ENCODE data around the gene VAC14. TPM values are rescaled to one million over a fixed set of nuclear protein-coding genes. Genes with fewer than 3 reads are reported as not detected.

VAC14 gene
- polyA plus RNA-seq, 1 experiment, result 50.7 TPM

- no peak for TF ChIP-seq CTCF (IDR thresholded peaks at IDR 0.05; ENCODE audit: insufficient read depth, low read depth, low read length)
- POLR2A ChIA-PET, result no interaction called here
Measured at GRCh38 chr16:70778901-70779309, 22.1 kb downstream of the VAC14 start.

GRCh38 chr16:70777973-70778406, 23.0 kb downstream of the VAC14 start:
- H3K4me3 ChIP-seq (ENCODE audit: low read depth, low read length), result no peak overlapping the region
- no peak for DNase-seq (ENCODE audit: low read depth)
- POLR2A ChIA-PET, result no interaction called here
- CTCF ChIA-PET, result interaction anchor here (0.7 to 1.7 kb wide), 7 partner anchors 22 to 124 kb away, joined by 3 to 7 read pairs (median 3); no protein-coding TSS in a partner anchor
- peaks cover 17% of the 10 kb centered on the region for H3K36me3 ChIP-seq (ENCODE audit: control insufficient read depth, insufficient read depth, low read length)
- H3K27me3 ChIP-seq (ENCODE audit: control insufficient read depth, insufficient read depth, low read length), result no peaks in the 10 kb centered on the region
- no peak for TF ChIP-seq CTCF (IDR thresholded peaks at IDR 0.05; ENCODE audit: insufficient read depth, low read depth, low read length)

More at GRCh38 chr16:70778901-70779309, 22.1 kb downstream of the VAC14 start:
- CTCF ChIA-PET, result interaction anchor here (1.0 to 2.0 kb wide), 4 partner anchors 8 to 98 kb away, joined by 5 to 8 read pairs (median 6); no protein-coding TSS in a partner anchor
- no peak overlapping the region for H3K4me3 ChIP-seq (ENCODE audit: low read depth, low read length)
- no peaks in the 10 kb centered on the region for H3K27me3 ChIP-seq (ENCODE audit: control insufficient read depth, insufficient read depth, low read length)
- DNase-seq (ENCODE audit: low read depth), result peak; percentile 67
- H3K36me3 ChIP-seq (ENCODE audit: control insufficient read depth, insufficient read depth, low read length), result peaks cover 23% of the 10 kb centered on the region

- Histone ChIP-seq H3K4me3 (ENCODE audit: low read depth, low read length) (no peak overlapping the region), H3K27me3 (ENCODE audit: control insufficient read depth, insufficient read depth, low read length) (no peaks in the 10 kb centered on the region), H3K36me3 (ENCODE audit: control insufficient read depth, insufficient read depth, low read length) (peaks cover 13% of the 10 kb centered on the region)
- no peak for DNase-seq (ENCODE audit: low read depth)
- TF ChIP-seq CTCF (IDR thresholded peaks at IDR 0.05; ENCODE audit: insufficient read depth, low read depth, low read length), result no peak
- ChIA-PET POLR2A (no interaction called here), CTCF (interaction anchor here (0.7 to 1.1 kb wide), 6 partner anchors 23 to 123 kb away, joined by 3 to 4 read pairs (median 3); no protein-coding TSS in a partner anchor)
Measured at GRCh38 chr16:70777496-70777895, 23.5 kb downstream of the VAC14 start.

GRCh38 chr16:70775399-70775798, 25.6 kb downstream of the VAC14 start:
- POLR2A ChIA-PET, result no interaction called here
- CTCF ChIA-PET, result interaction anchor here (1.0 to 1.4 kb wide), 3 partner anchors 37 to 121 kb away, joined by 3 to 6 read pairs (median 4); no protein-coding TSS in a partner anchor

GRCh38 chr16:70774261-70774660, 26.7 kb downstream of the VAC14 start:
- H3K4me3 ChIP-seq (ENCODE audit: low read depth, low read length), result no peak overlapping the region
- POLR2A ChIA-PET, result no interaction called here
- no peak for TF ChIP-seq CTCF (IDR thresholded peaks at IDR 0.05; ENCODE audit: insufficient read depth, low read depth, low read length)
- no peaks in the 10 kb centered on the region for H3K27me3 ChIP-seq (ENCODE audit: control insufficient read depth, insufficient read depth, low read length)
- peaks cover 3% of the 10 kb centered on the region; the same call in 1 of the 2 replicates for H3K36me3 ChIP-seq (ENCODE audit: control insufficient read depth, insufficient read depth, low read length)
- CTCF ChIA-PET, result interaction anchor here (5.2 to 6.2 kb wide), 2 partner anchors 15 to 94 kb away, joined by 62 to 117 read pairs; partner anchors contain the start of gene MTSS2
- DNase-seq (ENCODE audit: low read depth), result no peak

More at GRCh38 chr16:70775399-70775798, 25.6 kb downstream of the VAC14 start:
- Histone ChIP-seq H3K27me3 (ENCODE audit: control insufficient read depth, insufficient read depth, low read length) (no peaks in the 10 kb centered on the region), H3K4me3 (ENCODE audit: low read depth, low read length) (no peak overlapping the region), H3K36me3 (ENCODE audit: control insufficient read depth, insufficient read depth, low read length) (peaks cover 5% of the 10 kb centered on the region)
- DNase-seq (ENCODE audit: low read depth), result no peak
- TF ChIP-seq CTCF (IDR thresholded peaks at IDR 0.05; ENCODE audit: insufficient read depth, low read depth, low read length), result no peak
